HepG2 (cell line): ENCODE data around the gene TMX2. TPM values are rescaled to one million over a fixed set of nuclear protein-coding genes. Genes with fewer than 3 reads are reported as not detected.

Experiments
- ADNP ChIP-seq: sonication (generic); formaldehyde crosslinking; IDR thresholded peaks from 2 replicates; pipeline ENCODE4 v1.4.0; 2020; ENCODE audit warnings: missing genetic modification reagents
- AHR ChIP-seq: IDR thresholded peaks from 2 replicates; pipeline ENCODE4 v1.6.1; 2018; ENCODE audit warnings: missing genetic modification reagents, missing compliant biosample characterization
- ARID3A ChIP-seq: IDR thresholded peaks from 2 replicates; pipeline ENCODE4 v1.6.1; 2012; ENCODE audit warnings: low read depth, low read length, improper control_type of control experiment
- BORCS8-MEF2B ChIP-seq: sonication (generic); formaldehyde crosslinking; IDR thresholded peaks from 2 replicates; pipeline ENCODE4 v1.8.0; 2022; ENCODE audit warnings: mild to moderate bottlenecking, missing genetic modification reagents
- CBFB ChIP-seq: sonication (generic); formaldehyde crosslinking; IDR thresholded peaks from 2 replicates; pipeline ENCODE4 v1.4.0; 2020; ENCODE audit warnings: missing genetic modification reagents
- E2F5 ChIP-seq: sonication (generic); formaldehyde crosslinking; conservative IDR thresholded peaks from 2 replicates; pipeline ENCODE4 v1.4.0; 2020; ENCODE audit warnings: missing genetic modification reagents
- ETV6 ChIP-seq: sonication (generic); formaldehyde crosslinking; conservative IDR thresholded peaks from 2 replicates; pipeline ENCODE4 v1.4.0; 2020; ENCODE audit warnings: missing genetic modification reagents
- FOXC1 ChIP-seq: sonication (generic); formaldehyde crosslinking; IDR thresholded peaks from 2 replicates; pipeline ENCODE4 v1.8.0; 2022; ENCODE audit warnings: mild to moderate bottlenecking, missing genetic modification reagents, borderline replicate concordance
- FUBP1 ChIP-seq: sonication (generic); formaldehyde crosslinking; IDR thresholded peaks from 2 replicates; pipeline ENCODE4 v1.5.1; 2020; ENCODE audit warnings: missing genetic modification reagents, mild to moderate bottlenecking, borderline replicate concordance
- GATA4 ChIP-seq: sonication (generic); IDR thresholded peaks from 2 replicates; pipeline ENCODE4 v1.6.1; 2016; ENCODE audit warnings: antibody characterized with exemption, low read depth, borderline replicate concordance
- HNRNPL ChIP-seq: fragments of 200-400 bp; formaldehyde crosslinking; IDR thresholded peaks from 2 replicates; pipeline ENCODE4 v1.6.1; 2017; ENCODE audit warnings: mild to moderate bottlenecking, low read depth, low read length
- HNRNPLL ChIP-seq: fragments of 200-400 bp; formaldehyde crosslinking; IDR thresholded peaks from 2 replicates; pipeline ENCODE4 v1.6.1; 2017; ENCODE audit warnings: mild to moderate bottlenecking, low read depth, low read length; ENCODE audit not compliant: poor library complexity, severe bottlenecking
- MLX ChIP-seq: IDR thresholded peaks from 2 replicates; pipeline ENCODE4 v1.6.1; 2016
- MYC ChIP-seq: sonication (generic); formaldehyde crosslinking; IDR thresholded peaks from 2 replicates; pipeline ENCODE4 v1.9.0; 2021; ENCODE audit warnings: missing genetic modification reagents, borderline replicate concordance
- SMAD1 ChIP-seq: sonication (generic); formaldehyde crosslinking; IDR thresholded peaks from 2 replicates; pipeline ENCODE4 v1.4.0; 2020; ENCODE audit warnings: missing genetic modification reagents, low read depth, mild to moderate bottlenecking, borderline replicate concordance
- SRF ChIP-seq: IDR thresholded peaks from 2 replicates; pipeline ENCODE4 v1.6.1; 2011; ENCODE audit warnings: mild to moderate bottlenecking, low read depth, low read length, moderate library complexity
- ZBTB21 ChIP-seq: sonication (generic); formaldehyde crosslinking; IDR thresholded peaks from 2 replicates; pipeline ENCODE4 v1.4.0; 2020; ENCODE audit warnings: missing genetic modification reagents
- ZNF281 ChIP-seq: sonication (generic); formaldehyde crosslinking; IDR thresholded peaks from 2 replicates; pipeline ENCODE4 v1.4.0; 2020; ENCODE audit warnings: missing genetic modification reagents, borderline replicate concordance
- ZNF563 ChIP-seq: sonication (generic); formaldehyde crosslinking; IDR thresholded peaks from 2 replicates; pipeline ENCODE4 v1.8.0; 2022; ENCODE audit warnings: mild to moderate bottlenecking, moderate library complexity, missing genetic modification reagents
- ZNF589 ChIP-seq: sonication (generic); formaldehyde crosslinking; conservative IDR thresholded peaks from 2 replicates; pipeline ENCODE4 v1.8.0; 2022; ENCODE audit warnings: mild to moderate bottlenecking, moderate library complexity, missing genetic modification reagents
- ZNF839 ChIP-seq: sonication (generic); formaldehyde crosslinking; IDR thresholded peaks from 2 replicates; pipeline ENCODE4 v1.4.0; 2020; ENCODE audit warnings: missing genetic modification reagents, mild to moderate bottlenecking, borderline replicate concordance
- polyA plus RNA-seq, 8 experiments: library from polyadenylated mRNA; depleted of rRNA in 3 of 8; stranded (reverse) in 7 of 8; unstranded in 1 of 8; fragments of >200 nt; fragmentation: Illumina TruSeq in 4 of 8; extraction: Trizol in 4 of 8; gene quantifications; 2 replicates each; pipeline versions ENCODE4 v1.2.1 to v1.2.3, GENCODE V29; 2011 to 2016; ENCODE audit warnings: low read depth in 4 of 8, missing spikeins in 1 of 8, mixed read lengths in 1 of 8; ENCODE audit not compliant: insufficient read depth in 1 of 8
- total RNA-seq, 5 experiments: library from RNA; depleted of rRNA; stranded (reverse); fragments of >200 nt; fragmentation: Illumina TruSeq; extraction: Trizol; gene quantifications; 2 replicates each; pipeline ENCODE4 v1.2.3, GENCODE V29; 2016; ENCODE audit warnings: low read depth in 1 of 5

TMX2 gene
- total and polyA plus RNA-seq, 2 of the 13 experiments (the other 11 are each of a cell fraction or from before 2014, with no cell fraction given) = 84.5 to 129 TPM

- peak; percentile 4; the same call in 1 of the 2 replicates for TF ChIP-seq CBFB (CRISPR knock-in tag)
- peak; percentile 95 for TF ChIP-seq ZNF839 (CRISPR knock-in tag)
- TF ChIP-seq ADNP = no peak
- peak; percentile 89 for TF ChIP-seq BORCS8-MEF2B (CRISPR knock-in tag)
- no peak for TF ChIP-seq GATA4
- TF ChIP-seq HNRNPLL = no peak
- TF ChIP-seq SRF = peak; percentile 91
- TF ChIP-seq ZNF563 (CRISPR knock-in tag) = no peak
- no peak for TF ChIP-seq E2F5 (CRISPR knock-in tag)
- peak; percentile 72; the same call in 1 of the 2 replicates for TF ChIP-seq SMAD1 (CRISPR knock-in tag)
- no peak; the same call in 1 of the 2 replicates for TF ChIP-seq ARID3A
- no peak for TF ChIP-seq ZNF589 (CRISPR knock-in tag)
- 0 out of 2 replicates have a peak, but pooled peaks have one; percentile 29 for TF ChIP-seq FUBP1
- TF ChIP-seq MLX (CRISPR knock-in tag) = no peak
- no peak for TF ChIP-seq HNRNPL
- no peak for TF ChIP-seq ETV6 (CRISPR knock-in tag)
- peak; percentile 91 for TF ChIP-seq MYC (CRISPR knock-in tag)
- TF ChIP-seq ZBTB21 (CRISPR knock-in tag) = no peak
- TF ChIP-seq AHR (CRISPR knock-in tag) = 0 out of 2 replicates have a peak, but pooled peaks have one; percentile 52
- peak; percentile 59; the same call in 1 of the 2 replicates for TF ChIP-seq FOXC1 (CRISPR knock-in tag)
- no peak for TF ChIP-seq ZNF281
These were observed at the start of gene TMX2 (continued) for GRCh38 chr11:57712256-57713150.
